Measurements from ENCODE around the gene MPO.

Gene MPO

DNA sequence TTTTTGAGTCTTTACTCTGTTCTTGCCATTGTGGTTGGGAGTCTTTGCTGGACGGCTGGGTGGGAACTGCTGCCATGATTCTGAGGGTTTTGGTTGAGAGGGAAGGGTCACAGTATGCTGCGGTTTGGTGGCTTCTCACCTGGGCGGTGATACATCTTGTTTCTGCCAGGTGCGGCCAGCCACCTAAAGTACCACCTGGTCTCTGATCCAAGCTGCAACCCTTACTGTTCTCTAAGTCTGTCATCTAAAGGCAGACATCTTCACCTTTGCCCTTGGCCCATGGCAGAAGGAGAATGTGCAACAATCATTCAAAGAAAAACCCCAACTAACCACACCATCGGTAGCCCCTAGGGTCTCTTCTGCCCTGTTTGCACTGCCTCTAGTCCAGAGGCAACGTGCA lies 19.6 kb upstream of the MPO start:
- no peaks in the 10 kb centered on the region; the same call in 1 of the 2 replicates for H3K4me1 ChIP-seq (ENCODE audit: control insufficient read depth, low read length)
- no peak overlapping the region for H3K4me3 ChIP-seq (ENCODE audit: low read length)
- no peaks in the 10 kb centered on the region for H4K20me1 ChIP-seq (ENCODE audit: control insufficient read depth, insufficient read depth, low read depth, low read length)
- no peaks in the 10 kb centered on the region for H3K36me3 ChIP-seq (ENCODE audit: control insufficient read depth, low read length)
- no peaks in the 10 kb centered on the region for H3K9me2 ChIP-seq (replicated peaks; ENCODE audit: control insufficient read depth, low read length)
- H3K9me3 ChIP-seq (ENCODE audit: control insufficient read depth, insufficient read depth, low read length), result no peaks in the 10 kb centered on the region
- H3F3A ChIP-seq (ENCODE audit: control insufficient read depth, insufficient read depth), result no peaks in the 10 kb centered on the region
- H3K27ac ChIP-seq (ENCODE audit: low read depth, low read length), result no peak overlapping the region
- TF ChIP-seq EZH2phosphoT487 (IDR thresholded peaks at IDR 0.05; ENCODE audit: borderline replicate concordance, low read length), result no peak
- TF ChIP-seq, protein P1, sequence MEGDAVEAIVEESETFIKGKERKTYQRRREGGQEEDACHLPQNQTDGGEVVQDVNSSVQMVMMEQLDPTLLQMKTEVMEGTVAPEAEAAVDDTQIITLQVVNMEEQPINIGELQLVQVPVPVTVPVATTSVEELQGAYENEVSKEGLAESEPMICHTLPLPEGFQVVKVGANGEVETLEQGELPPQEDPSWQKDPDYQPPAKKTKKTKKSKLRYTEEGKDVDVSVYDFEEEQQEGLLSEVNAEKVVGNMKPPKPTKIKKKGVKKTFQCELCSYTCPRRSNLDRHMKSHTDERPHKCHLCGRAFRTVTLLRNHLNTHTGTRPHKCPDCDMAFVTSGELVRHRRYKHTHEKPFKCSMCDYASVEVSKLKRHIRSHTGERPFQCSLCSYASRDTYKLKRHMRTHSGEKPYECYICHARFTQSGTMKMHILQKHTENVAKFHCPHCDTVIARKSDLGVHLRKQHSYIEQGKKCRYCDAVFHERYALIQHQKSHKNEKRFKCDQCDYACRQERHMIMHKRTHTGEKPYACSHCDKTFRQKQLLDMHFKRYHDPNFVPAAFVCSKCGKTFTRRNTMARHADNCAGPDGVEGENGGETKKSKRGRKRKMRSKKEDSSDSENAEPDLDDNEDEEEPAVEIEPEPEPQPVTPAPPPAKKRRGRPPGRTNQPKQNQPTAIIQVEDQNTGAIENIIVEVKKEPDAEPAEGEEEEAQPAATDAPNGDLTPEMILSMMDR (IDR thresholded peaks at IDR 0.05; ENCODE audit: low read depth, low read length, poor library complexity, severe bottlenecking), result no peak
- H3K79me2 ChIP-seq (ENCODE audit: control insufficient read depth, low read length), result no peaks in the 10 kb centered on the region
- H3K4me2 ChIP-seq (ENCODE audit: low read length), result no peak overlapping the region
- H3K27me3 ChIP-seq (ENCODE audit: control insufficient read depth, low read length), result peaks cover 28% of the 10 kb centered on the region

DNA sequence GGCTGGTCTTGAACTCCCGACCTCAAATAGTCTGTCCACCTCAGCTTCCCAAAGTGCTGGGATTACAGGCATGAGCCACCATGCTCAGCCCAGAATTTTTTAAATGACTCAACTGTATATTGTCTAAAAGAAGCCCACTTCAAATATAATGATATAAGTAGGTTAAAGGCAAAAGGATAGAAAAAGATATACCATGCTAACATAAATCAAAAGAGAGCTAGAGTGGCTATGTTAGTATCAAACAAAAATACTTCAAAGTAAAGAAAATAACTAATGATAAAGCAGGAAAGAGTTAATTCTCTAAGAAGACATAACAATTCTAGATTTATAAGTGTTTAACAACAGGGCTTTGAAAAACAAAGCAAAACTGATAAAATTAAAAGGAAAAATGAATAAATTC lies 13.3 kb upstream of the MPO start:
- Histone ChIP-seq H3K79me2 (ENCODE audit: control insufficient read depth, low read length) (no peaks in the 10 kb centered on the region), H3K27me3 (ENCODE audit: control insufficient read depth, low read length) (peaks cover 49% of the 10 kb centered on the region), H3K4me2 (ENCODE audit: low read length) (no peak overlapping the region), H3K9me2 (replicated peaks; ENCODE audit: control insufficient read depth, low read length) (no peaks in the 10 kb centered on the region), H3K36me3 (ENCODE audit: control insufficient read depth, low read length) (no peaks in the 10 kb centered on the region), H3F3A (ENCODE audit: control insufficient read depth, insufficient read depth) (no peaks in the 10 kb centered on the region), H3K9me3 (ENCODE audit: control insufficient read depth, insufficient read depth, low read length) (no peaks in the 10 kb centered on the region), H3K4me3 (ENCODE audit: low read length) (no peak overlapping the region), H3K27ac (ENCODE audit: low read depth, low read length) (no peak overlapping the region), H4K20me1 (ENCODE audit: control insufficient read depth, insufficient read depth, low read depth, low read length) (no peaks in the 10 kb centered on the region), H3K4me1 (ENCODE audit: control insufficient read depth, low read length) (no peaks in the 10 kb centered on the region)
- TF ChIP-seq EZH2phosphoT487 (IDR thresholded peaks at IDR 0.05; ENCODE audit: borderline replicate concordance, low read length), result no peak
- TF ChIP-seq, protein P1 (IDR thresholded peaks at IDR 0.05; ENCODE audit: low read depth, low read length, poor library complexity, severe bottlenecking), result no peak

GRCh38 chr17:58291246-58291645 lies 10.5 kb upstream of the MPO start:
- no peak overlapping the region for H3K27ac ChIP-seq (ENCODE audit: low read depth, low read length)
- no peaks in the 10 kb centered on the region for H3F3A ChIP-seq (ENCODE audit: control insufficient read depth, insufficient read depth)
- no peaks in the 10 kb centered on the region for H3K36me3 ChIP-seq (ENCODE audit: control insufficient read depth, low read length)
- H3K4me2 ChIP-seq (ENCODE audit: low read length), result no peak overlapping the region
- H3K4me1 ChIP-seq (ENCODE audit: control insufficient read depth, low read length), result no peaks in the 10 kb centered on the region
- no peaks in the 10 kb centered on the region for H3K9me2 ChIP-seq (replicated peaks; ENCODE audit: control insufficient read depth, low read length)
- no peaks in the 10 kb centered on the region for H4K20me1 ChIP-seq (ENCODE audit: control insufficient read depth, insufficient read depth, low read depth, low read length)
- no peak overlapping the region for H3K4me3 ChIP-seq (ENCODE audit: low read length)
- TF ChIP-seq, protein P1 (IDR thresholded peaks at IDR 0.05; ENCODE audit: low read depth, low read length, poor library complexity, severe bottlenecking), result no peak
- TF ChIP-seq EZH2phosphoT487 (IDR thresholded peaks at IDR 0.05; ENCODE audit: borderline replicate concordance, low read length), result no peak
- H3K27me3 ChIP-seq (ENCODE audit: control insufficient read depth, low read length), result peaks cover 41% of the 10 kb centered on the region
- H3K9me3 ChIP-seq (ENCODE audit: control insufficient read depth, insufficient read depth, low read length), result no peaks in the 10 kb centered on the region
- H3K79me2 ChIP-seq (ENCODE audit: control insufficient read depth, low read length), result no peaks in the 10 kb centered on the region
